ENCODE results near the gene CACNB2.
"Not testable (repeated sequence)": the region's sequence is repeated elsewhere in the genome, so short reads cannot be mapped to it uniquely, and the experiment has no call there.

The CACNB2 gene

GRCh38 chr10:18145652-18146051 is 5.4 kb downstream of the CACNB2 start:
- no peak for DNase-seq

GRCh38 chr10:18149196-18149800 is 9.1 kb downstream of the CACNB2 start:
- DNase-seq = no peak

GRCh38 chr10:18151356-18151890 is 11.2 kb downstream of the CACNB2 start:
- no peak for DNase-seq

GRCh38 chr10:18153381-18153780 is 13.2 kb downstream of the CACNB2 start:
- not testable (repeated sequence) for DNase-seq

GRCh38 chr10:18155321-18155720 is 15.1 kb downstream of the CACNB2 start:
- no peak for DNase-seq

- DNase-seq = not testable (repeated sequence)
Observed at GRCh38 chr10:18156797-18157196, 16.6 kb downstream of the CACNB2 start.

GRCh38 chr10:18157881-18158280 is 17.7 kb downstream of the CACNB2 start:
- DNase-seq = no peak

GRCh38 chr10:18158773-18159265 is 18.6 kb downstream of the CACNB2 start:
- no peak for DNase-seq

- DNase-seq = no peak
Observed at GRCh38 chr10:18159557-18159956, 19.3 kb downstream of the CACNB2 start.

- no peak for DNase-seq
Observed at GRCh38 chr10:18162021-18162627, 21.9 kb downstream of the CACNB2 start.

GRCh38 chr10:18164093-18164492 is 23.9 kb downstream of the CACNB2 start:
- DNase-seq = peak; percentile 4

- no peak for DNase-seq
Observed at GRCh38 chr10:18164748-18165361, 24.6 kb downstream of the CACNB2 start.

GRCh38 chr10:18178854-18179483 is 38.7 kb downstream of the CACNB2 start:
- DNase-seq = no peak

GRCh38 chr10:18179891-18180290 is 39.7 kb downstream of the CACNB2 start:
- no peak for DNase-seq

GRCh38 chr10:18181382-18181781 is 41.2 kb downstream of the CACNB2 start:
- not testable (repeated sequence) for DNase-seq

GRCh38 chr10:18185621-18186020 is 45.4 kb downstream of the CACNB2 start:
- no peak for DNase-seq

GRCh38 chr10:18190840-18191239 is 50.6 kb downstream of the CACNB2 start:
- no peak for DNase-seq

- DNase-seq = no peak
Observed at GRCh38 chr10:18194634-18195033, 54.4 kb downstream of the CACNB2 start.

GRCh38 chr10:18195060-18195799 is 55.0 kb downstream of the CACNB2 start:
- DNase-seq = no peak

GRCh38 chr10:18196806-18197550 is 56.8 kb downstream of the CACNB2 start:
- DNase-seq = no peak

- no peak for DNase-seq
Observed at GRCh38 chr10:18197706-18198105, 57.5 kb downstream of the CACNB2 start.

GRCh38 chr10:18201877-18202276 is 61.7 kb downstream of the CACNB2 start:
- no peak for DNase-seq

Data from NCI-H82 (cell line).